ENCODE data around the gene FKBP5. TPM values are rescaled to one million over a fixed set of nuclear protein-coding genes. Genes with fewer than 3 reads are reported as not detected.
"Not testable (repeated sequence)": the region's sequence is repeated elsewhere in the genome, so short reads cannot be mapped to it uniquely, and the experiment has no call there.

Gene FKBP5
- total RNA-seq, 1 donor, result 26.4 TPM

DNA sequence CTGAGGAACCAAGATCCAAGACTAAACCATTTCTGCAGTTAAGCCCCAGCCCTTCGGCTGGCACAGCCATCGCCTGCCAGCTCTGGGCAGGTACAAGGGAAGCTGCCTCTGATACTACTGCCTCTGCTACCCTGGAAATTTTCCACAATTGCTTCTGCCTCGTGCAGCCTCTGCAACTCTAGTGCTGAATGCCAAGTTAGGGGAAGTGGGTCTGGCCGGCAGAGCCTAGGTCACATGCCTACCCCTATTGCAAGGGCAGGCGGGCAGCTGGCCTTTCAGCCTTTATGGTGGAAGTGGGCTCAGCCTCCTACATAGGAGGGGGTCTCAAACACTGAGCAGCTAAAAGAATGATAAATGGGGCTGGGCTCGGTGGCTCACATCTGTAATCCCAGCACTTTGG, 131.5 kb downstream of the FKBP5 start:
- no peak for DNase-seq (ENCODE audit: low read depth in 2 of 3, low spot score in 2 of 3)

DNA sequence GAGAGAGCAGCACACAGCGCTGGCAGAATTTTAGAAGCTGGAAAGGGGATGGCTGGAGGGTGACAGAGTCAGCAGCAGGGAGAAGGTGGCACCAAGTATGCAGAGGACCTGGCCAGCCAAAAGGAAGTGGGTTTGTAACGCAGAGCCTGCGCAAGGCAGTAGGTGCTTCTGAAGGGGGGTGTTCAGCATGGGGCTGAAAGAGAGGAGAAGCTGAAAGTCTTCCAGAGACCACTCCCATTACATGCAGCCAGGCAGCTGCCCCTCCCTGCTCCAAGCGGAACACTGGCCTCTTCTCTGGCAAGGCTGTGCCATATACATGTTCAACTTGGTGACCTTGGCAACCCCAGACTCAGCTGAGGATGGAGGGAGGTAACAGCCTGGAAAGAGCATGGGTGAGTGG, 133.9 kb downstream of the FKBP5 start:
- no peak for DNase-seq (ENCODE audit: low read depth in 2 of 3, low spot score in 2 of 3)

DNA sequence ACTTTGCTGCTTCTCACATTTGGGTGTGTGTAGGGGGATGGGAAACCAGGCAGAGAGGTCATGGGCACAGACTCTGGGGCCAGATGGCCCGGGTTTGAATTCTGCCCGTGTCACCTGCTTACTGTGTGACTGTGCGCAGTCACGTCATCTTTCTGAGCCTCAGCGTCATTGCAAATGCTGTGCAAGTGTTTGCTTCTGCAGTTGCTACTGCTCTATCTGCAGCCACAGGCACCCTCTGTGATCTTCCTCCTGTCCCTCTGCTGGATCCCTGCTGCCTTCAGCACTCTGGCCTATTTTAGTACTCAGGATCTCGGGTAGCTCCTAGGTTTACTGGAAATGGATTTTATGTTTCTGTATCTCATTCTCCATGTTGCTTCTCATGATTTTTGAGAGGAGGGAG, 135.4 kb downstream of the FKBP5 start:
- no peak for DNase-seq (ENCODE audit: low read depth in 2 of 3, low spot score in 2 of 3)

DNA sequence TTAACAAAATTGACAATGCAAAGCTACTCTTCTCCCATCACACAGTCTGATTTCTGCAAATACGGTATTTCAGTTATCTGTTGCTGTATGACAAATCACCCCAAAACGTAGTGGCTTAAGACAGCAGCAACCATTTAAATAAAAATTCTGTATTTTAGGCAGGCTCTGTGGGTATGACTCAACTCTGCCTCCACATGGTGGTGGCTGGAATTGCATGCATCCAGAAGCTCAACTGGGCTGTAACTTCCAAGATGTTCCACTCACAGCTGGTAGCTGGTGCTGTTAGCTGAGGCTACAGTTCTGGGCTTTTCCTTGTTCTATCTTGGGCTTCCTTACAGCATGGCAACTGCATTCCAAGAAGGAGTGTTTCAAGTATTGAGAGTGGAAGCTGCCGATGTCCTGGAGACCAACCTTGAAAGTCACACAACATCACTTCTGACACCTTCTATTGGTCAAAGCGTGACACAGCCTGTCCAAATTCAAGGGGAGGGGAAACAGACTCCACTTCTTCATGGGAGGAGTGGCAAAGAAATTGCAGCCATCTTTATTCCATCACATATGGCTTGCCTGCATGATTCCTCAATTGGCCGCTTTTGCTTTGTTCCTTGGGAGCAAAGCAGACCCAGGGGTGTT, 136.3 kb downstream of the FKBP5 start:
- peak; percentile 42 to 73 (median 54) for DNase-seq (ENCODE audit: low read depth in 2 of 3, low spot score in 2 of 3)

DNA sequence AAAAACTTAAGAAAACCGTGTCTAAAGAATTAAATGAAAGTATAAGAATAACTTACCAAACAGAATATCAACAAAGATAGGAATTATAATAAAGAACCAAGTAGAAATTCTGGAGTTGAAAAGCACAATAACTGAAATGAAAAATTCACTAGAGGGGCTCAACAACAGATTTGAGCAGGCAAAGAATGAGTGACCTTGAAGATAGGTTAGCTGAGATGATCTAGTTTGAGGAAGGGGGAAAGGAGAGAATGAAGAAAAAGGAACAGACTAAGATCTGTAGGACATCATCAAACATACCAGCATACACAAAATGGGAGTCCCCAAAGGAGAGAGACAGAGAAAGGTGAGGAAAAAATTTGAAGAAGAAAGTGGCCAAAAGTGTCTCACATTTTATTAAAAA, 138.3 kb downstream of the FKBP5 start:
- peak in 1 of 3 donors; percentile 16 for DNase-seq (ENCODE audit: low read depth in 2 of 3, low spot score in 2 of 3)

DNA sequence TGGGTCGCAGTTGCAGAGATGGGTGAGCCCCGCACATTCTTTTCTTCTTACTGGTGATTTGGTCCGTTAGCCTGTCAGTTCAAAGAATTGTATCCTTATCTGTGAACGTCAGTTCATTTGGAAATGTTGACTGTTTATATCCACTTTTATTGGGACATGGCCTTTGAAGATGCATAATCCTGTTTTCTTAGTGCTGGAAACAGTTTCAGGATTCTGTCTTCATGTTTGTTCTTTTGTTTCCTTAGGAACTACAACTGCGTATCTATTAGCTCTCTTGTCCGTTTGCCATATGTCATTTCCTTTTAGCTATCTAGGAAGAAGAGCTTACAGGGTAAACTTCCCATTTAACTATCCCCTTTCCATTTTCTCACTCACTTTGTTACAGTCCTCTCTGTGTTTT, 141.0 kb downstream of the FKBP5 start:
- DNase-seq (ENCODE audit: low read depth in 2 of 3, low spot score in 2 of 3), result no peak

DNA sequence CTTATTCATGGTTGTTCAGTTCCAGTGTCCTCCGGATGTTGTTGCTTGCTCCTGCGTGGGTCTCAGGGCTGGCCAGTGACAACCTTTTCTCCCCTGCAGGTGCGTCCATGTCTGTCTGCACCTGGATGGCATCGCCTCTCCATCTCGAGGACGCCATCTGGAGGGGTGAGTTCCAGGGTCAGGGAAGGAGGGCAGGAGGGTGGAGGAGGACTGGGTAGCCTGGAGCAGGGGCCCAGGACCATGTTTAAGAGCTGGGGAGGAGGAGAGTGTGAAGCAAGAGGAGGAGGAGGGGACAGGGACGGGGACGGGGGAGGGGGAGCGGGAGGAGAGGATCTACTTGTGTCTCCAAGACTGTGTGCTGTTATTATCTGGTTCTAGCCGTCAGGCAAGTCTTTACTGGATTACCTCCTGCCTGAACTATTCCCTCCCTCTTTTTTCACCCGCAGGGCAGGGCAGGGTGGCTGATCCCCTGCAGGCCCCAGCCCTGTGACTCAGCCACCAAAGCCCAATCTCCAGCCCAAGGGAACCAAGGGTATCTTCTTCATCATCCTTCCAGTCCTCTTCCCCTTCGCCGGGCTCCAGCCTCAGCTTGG, 143.8 kb downstream of the FKBP5 start:
- no peak for DNase-seq (ENCODE audit: low read depth in 2 of 3, low spot score in 2 of 3)

DNA sequence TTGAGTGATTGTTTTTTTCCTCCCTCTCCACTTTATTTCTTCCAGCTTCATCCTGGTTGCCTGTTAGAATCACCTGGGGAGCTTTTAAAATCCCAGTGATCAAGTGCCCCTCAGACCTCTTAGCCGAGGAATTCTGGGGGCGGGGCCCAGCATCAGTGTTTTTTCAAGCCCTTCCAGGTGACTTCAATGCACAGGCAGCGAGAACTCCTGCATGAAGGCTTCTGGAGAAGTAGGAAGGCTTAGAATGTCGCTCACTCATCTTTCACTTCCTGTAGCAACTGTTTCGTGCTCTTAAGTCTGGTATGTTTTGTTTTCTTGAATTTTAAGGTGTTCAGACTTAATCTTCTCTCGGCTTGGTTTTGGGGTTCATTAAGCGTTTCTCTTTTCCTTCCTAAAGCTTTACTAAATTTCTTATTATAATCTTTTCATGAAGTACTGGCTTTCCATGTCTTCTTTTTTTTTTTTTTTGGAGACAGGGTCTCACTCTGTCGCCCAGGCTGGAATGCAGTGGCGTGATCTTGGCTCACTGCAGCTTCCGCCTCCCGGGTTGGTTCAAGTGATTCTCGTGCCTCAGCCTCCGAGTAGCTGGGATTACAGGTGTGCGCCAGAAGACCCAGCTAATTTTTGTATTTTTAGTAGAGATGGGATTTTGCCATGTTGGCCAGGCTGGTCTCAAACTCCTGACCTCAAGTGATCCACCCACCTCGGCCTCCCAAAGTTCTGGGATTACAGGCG, 145.1 kb downstream of the FKBP5 start:
- DNase-seq (ENCODE audit: low read depth in 2 of 3, low spot score in 2 of 3), result no peak

DNA sequence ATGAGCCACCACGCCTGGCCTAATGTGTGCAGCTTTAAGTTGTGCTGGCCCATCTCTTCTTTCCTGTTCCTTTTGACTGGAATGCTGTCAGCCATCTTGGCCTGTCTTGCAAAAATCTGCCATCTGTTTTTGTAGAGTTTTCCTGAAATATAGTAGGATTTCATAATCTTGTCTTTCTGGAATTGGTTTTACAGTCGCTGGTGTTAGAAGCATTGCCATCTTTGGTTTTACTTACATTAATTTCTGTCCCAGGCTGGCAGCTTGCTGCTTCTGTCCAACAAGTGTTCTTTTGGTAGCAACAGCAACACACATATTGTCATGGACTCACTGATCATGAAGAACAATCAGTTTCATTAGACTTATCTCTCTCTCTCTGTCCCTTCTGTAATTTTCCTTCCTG, 146.9 kb downstream of the FKBP5 start:
- DNase-seq (ENCODE audit: low read depth in 2 of 3, low spot score in 2 of 3), result no peak

DNA sequence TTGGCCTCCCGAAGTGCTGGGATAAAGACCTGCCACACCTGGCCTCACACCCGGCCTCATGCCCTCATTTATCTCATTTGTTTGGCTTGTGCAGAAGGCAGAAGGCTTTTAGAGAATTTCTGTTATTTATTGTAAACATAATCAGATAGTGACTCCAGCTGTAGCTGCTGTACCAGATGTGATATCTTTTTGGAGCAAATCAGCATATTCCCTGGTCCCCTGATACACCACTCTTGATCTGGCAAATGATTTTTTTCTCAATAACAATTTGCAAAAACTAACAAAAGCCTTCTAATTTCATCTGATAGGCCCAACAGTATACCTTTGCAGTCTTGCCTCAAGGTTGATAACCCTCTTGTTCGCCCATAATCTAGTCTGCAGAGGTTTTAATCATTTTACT, 149.5 kb downstream of the FKBP5 start:
- no peak for DNase-seq (ENCODE audit: low read depth in 2 of 3, low spot score in 2 of 3)

DNA sequence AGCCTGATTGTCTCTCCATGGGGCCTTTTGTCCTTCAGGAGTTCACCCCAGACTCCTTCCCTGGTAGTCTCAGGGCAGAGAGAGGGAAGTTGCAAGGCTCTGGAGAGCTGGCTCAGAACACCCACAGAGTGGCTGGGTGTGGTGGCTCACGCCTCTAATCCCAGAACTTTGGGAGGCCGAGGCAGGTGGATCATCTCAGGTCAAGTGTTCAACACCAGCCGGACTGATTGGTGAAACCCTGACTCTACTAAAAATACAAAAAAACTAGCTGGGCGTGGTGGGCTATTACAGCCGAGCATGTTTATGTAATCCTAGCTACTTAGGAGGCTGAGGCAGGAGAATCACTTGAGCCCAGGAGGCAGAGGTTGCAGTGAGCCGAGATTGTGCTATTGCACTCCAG, 152.9 kb downstream of the FKBP5 start:
- not testable (repeated sequence) for DNase-seq (ENCODE audit: low read depth in 2 of 3, low spot score in 2 of 3)

DNA sequence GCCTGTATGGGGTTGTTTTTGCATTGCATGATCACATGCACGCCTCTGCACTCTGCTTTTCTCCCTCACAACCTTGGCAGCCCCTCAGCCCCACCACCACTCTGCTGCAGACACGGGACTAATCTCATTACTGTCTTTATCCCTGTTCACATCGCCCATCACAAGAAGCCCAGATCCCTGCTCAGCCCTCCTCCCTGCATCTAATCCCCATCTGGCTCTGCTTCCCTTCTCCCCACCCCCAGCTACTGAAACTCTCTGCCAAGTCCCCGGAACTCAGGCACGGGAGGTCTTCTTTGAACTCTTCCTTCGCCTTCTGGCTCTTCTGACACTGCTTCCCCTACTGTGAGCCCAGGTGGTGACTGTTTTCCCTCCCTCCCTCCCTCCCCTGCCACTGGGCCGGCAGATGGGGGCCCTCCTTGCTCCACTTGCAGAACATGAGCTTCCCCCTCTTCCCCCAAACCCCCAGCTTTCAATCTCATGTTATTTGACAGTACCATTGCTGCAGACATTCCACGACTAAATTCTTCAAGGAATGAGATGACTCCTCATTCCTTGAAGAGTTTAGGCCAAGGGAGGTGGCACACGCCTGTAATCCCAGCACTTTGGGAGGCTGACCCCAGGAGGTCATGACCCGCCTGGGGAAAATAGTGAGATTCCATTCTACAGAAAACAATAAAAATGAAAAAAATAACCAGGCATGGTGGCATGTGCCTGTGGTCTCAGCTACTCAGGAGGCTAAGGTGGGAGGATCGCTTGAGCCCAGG, 154.1 kb downstream of the FKBP5 start:
- no peak for DNase-seq (ENCODE audit: low read depth in 2 of 3, low spot score in 2 of 3)

DNA sequence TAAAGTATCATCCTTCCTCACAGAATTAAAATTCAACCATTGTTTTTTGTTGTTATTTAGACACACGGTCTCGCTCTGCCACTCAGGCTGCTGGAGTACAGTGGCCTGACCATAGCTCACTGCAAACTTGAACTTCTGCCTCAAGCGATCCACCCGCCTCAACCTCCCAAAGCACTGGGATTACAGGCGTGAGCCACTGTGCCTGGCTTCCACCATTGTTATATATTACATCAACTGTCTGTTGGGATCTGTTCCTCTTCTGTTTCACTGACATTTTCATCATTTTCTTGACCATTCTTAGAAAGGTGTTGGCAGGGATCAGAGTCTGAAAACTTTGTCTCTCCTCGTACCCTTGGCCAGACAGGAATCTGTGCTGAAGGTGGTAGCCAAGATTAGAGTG, 154.7 kb downstream of the FKBP5 start:
- no peak for DNase-seq (ENCODE audit: low read depth in 2 of 3, low spot score in 2 of 3)

DNA sequence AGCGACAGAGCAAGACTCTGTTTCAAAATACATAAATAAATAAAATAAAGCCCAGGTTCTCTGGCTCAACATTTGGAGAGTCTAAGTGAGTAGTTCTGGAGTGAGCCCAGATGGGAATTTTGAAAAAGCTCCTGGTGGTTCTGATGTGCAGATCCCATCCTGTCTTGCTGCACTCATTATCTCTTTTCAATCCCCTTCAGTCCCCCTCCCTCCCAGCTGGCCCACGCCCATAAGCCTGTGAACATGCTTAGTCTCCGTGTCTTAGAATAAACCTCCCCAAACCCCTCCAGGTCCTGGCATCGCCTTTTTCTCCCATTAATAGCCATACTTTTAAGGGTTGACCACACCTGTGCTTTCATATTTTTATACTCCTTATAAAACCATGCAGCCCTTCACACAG, 156.6 kb downstream of the FKBP5 start:
- DNase-seq (ENCODE audit: low read depth in 2 of 3, low spot score in 2 of 3), result no peak

DNA sequence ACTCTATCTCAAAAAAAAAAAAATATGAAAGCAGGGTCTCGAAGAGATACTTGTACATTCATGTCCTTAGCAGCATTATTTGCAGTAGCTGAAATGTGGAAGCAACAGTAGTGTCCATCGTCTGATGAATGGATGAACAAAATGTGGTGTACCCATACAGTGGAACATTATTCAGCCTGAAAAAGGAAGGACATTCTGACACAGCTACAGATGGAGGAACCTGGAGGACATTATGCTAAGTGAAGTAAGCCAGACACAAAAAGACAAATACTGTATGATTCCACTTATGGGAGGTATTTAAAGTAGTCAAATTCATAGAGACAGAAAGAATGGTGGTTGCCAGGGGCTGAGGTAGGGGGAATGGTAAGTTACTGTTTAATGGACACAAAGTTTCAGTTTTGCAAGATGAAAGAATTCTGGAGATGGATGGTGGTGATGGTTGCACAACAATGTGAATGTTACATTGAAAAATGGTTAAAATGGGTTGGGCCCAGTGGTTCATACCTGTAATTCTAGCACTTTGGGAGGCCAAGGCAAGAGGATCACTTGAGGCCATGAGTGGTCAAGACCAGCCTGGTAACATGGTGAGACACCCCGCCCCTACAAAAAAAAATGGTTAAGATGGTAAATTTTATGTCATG, 164.2 kb downstream of the FKBP5 start:
- no peak for DNase-seq (ENCODE audit: low read depth in 2 of 3, low spot score in 2 of 3)

Small RNA genes within 50 kb of the gene (small RNA-seq; reads per million reads assigned to genes)
- gene MIR5690 (0.47 reads per million), gene RF00561 (not detected)

Other genes with a start within 250 kb of the FKBP5 start
- 9.7 TPM for gene FANCE, start 236.6 kb downstream of the FKBP5 start, total RNA-seq
- 3,900 TPM for gene RPL10A, start 220.5 kb downstream of the FKBP5 start, total RNA-seq
- 0.54 TPM for gene TEAD3, start 191.8 kb downstream of the FKBP5 start, total RNA-seq
- not detected for gene TULP1, start 176.0 kb downstream of the FKBP5 start, total RNA-seq
- gene ARMC12, start 48.1 kb upstream of the FKBP5 start, total RNA-seq, result 0.81 TPM
- gene CLPSL2, start 87.7 kb upstream of the FKBP5 start, total RNA-seq, result not detected
- gene CLPSL1, start 92.1 kb upstream of the FKBP5 start, total RNA-seq, result not detected
- not detected for gene CLPS, start 108.4 kb upstream of the FKBP5 start, total RNA-seq
- gene LHFPL5, start 116.4 kb upstream of the FKBP5 start, total RNA-seq, result not detected
- gene SRPK1, start 232.2 kb upstream of the FKBP5 start, total RNA-seq, result 30.7 TPM